ENCODE measurements around the gene PDYN. TPM values are rescaled to one million over a fixed set of nuclear protein-coding genes. Genes with fewer than 3 reads are reported as not detected.

Gene PDYN
- total RNA-seq, 4 donors from 2014 or later: not detected

DNA sequence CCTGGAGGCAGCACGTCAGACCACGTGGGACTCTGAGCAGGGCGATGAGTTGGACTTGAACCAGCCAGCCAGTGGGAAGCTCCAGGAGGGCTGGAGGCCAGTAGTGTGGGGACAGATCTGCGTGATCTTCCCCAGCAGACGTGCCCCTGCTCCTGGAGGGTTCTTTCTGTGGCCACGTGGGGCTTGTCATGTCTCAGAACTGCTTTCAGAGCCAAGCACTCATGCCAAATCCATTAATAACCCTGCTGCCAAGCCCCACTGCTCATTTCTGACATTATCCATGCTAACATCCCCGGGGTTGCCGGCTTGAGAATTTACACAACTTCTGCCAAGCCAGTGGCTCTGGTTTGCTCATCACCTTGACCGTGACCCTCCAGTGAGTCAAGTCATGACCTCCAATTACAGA is 60.4 kb downstream of the PDYN start:
- H3K4me1 ChIP-seq: peaks cover 0 to 18% (median 0%) of the 10 kb centered on the region in 4 donors
- H3K27me3 ChIP-seq: no peaks in the 10 kb centered on the region
- TF ChIP-seq, protein P1, sequence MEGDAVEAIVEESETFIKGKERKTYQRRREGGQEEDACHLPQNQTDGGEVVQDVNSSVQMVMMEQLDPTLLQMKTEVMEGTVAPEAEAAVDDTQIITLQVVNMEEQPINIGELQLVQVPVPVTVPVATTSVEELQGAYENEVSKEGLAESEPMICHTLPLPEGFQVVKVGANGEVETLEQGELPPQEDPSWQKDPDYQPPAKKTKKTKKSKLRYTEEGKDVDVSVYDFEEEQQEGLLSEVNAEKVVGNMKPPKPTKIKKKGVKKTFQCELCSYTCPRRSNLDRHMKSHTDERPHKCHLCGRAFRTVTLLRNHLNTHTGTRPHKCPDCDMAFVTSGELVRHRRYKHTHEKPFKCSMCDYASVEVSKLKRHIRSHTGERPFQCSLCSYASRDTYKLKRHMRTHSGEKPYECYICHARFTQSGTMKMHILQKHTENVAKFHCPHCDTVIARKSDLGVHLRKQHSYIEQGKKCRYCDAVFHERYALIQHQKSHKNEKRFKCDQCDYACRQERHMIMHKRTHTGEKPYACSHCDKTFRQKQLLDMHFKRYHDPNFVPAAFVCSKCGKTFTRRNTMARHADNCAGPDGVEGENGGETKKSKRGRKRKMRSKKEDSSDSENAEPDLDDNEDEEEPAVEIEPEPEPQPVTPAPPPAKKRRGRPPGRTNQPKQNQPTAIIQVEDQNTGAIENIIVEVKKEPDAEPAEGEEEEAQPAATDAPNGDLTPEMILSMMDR (IDR thresholded peaks at IDR 0.05): no peak
- no peak for TF ChIP-seq POLR2A (IDR thresholded peaks at IDR 0.05)
- H3K27ac ChIP-seq: no peak overlapping the region
- no peak overlapping the region for H3K4me3 ChIP-seq
- peaks cover 0 to 14% (median 0%) of the 10 kb centered on the region in 3 donors for H3K36me3 ChIP-seq
- DNase-seq: no peak
- no peaks in the 10 kb centered on the region for H3K9me3 ChIP-seq

GRCh38 chr20:1932971-1933370 is 60.9 kb downstream of the PDYN start:
- Histone ChIP-seq H3K9me3 (no peaks in the 10 kb centered on the region), H3K36me3 (peaks cover 0 to 16% (median 0%) of the 10 kb centered on the region in 3 donors), H3K4me3 (no peak overlapping the region), H3K27ac (no peak overlapping the region), H3K27me3 (no peaks in the 10 kb centered on the region), H3K4me1 (peaks cover 0 to 18% (median 0%) of the 10 kb centered on the region in 4 donors)
- TF ChIP-seq, protein P1 (IDR thresholded peaks at IDR 0.05): no peak
- no peak for TF ChIP-seq POLR2A (IDR thresholded peaks at IDR 0.05)
- no peak for DNase-seq

DNA sequence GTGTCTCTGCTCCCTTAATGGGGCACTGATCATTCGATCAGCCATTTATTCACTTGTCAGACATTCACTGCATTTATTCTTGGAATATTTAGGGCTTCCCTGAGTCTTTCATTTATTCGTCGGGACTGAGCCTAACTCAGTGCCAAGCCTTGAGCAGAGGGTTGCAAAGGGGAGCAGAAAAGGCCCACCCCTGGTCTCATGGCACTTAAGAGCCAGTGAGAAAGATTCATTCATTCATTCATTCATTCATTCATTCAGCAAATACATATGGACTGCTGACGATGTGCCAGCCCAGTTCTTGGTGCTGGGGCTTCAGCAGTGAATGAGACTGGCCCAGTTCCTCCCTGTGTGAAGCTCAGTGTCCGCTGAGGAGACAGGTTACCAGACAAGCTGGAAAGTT is 62.0 kb downstream of the PDYN start:
- TF ChIP-seq POLR2A (IDR thresholded peaks at IDR 0.05): no peak
- TF ChIP-seq, protein P1 (IDR thresholded peaks at IDR 0.05): no peak
- Histone ChIP-seq H3K9me3 (no peaks in the 10 kb centered on the region), H3K36me3 (peaks cover 0 to 11% (median 0%) of the 10 kb centered on the region in 3 donors), H3K27me3 (no peaks in the 10 kb centered on the region), H3K4me1 (peaks cover 0 to 18% (median 0%) of the 10 kb centered on the region in 4 donors), H3K27ac (no peak overlapping the region), H3K4me3 (no peak overlapping the region)
- DNase-seq: no peak

GRCh38 chr20:1930165-1930564 is 63.7 kb downstream of the PDYN start:
- Histone ChIP-seq H3K4me3 (no peak overlapping the region), H3K27ac (no peak overlapping the region), H3K36me3 (peaks cover 0 to 8% (median 0%) of the 10 kb centered on the region in 3 donors), H3K9me3 (no peaks in the 10 kb centered on the region), H3K4me1 (peaks cover 0 to 4% (median 0%) of the 10 kb centered on the region in 4 donors), H3K27me3 (no peaks in the 10 kb centered on the region)
- no peak for DNase-seq
- TF ChIP-seq, protein P1 (IDR thresholded peaks at IDR 0.05): no peak
- TF ChIP-seq POLR2A (IDR thresholded peaks at IDR 0.05): no peak

GRCh38 chr20:1929460-1929859 is 64.4 kb downstream of the PDYN start:
- no peaks in the 10 kb centered on the region for H3K4me1 ChIP-seq
- no peak for TF ChIP-seq POLR2A (IDR thresholded peaks at IDR 0.05)
- TF ChIP-seq, protein P1 (IDR thresholded peaks at IDR 0.05): no peak
- H3K27me3 ChIP-seq: no peaks in the 10 kb centered on the region
- no peak overlapping the region for H3K4me3 ChIP-seq
- DNase-seq: no peak
- H3K27ac ChIP-seq: no peak overlapping the region
- H3K36me3 ChIP-seq: peaks cover 0 to 8% (median 0%) of the 10 kb centered on the region in 3 donors
- no peaks in the 10 kb centered on the region for H3K9me3 ChIP-seq

DNA sequence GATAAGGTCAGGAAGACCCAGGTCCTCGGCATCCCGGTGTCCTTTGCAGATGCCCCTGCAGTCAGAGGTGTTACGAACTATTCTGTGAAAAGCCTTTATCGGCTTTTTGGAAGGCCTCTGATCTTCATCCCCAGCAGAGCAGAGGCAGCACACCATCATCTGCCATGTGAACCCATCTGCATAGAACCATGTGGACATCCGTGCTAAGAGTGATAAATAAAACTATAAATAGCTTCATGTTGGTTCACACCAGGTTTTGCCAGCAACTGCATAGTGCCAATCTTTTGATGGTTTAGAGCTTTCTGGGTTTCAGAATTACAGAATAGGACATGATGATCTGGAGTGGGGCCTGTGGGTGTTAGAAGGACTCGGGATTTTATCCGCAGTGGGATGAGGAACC is 65.1 kb downstream of the PDYN start:
- Histone ChIP-seq H3K9me3 (no peaks in the 10 kb centered on the region), H3K4me1 (no peaks in the 10 kb centered on the region), H3K4me3 (no peak overlapping the region), H3K27me3 (no peaks in the 10 kb centered on the region), H3K36me3 (peaks cover 0 to 8% (median 0%) of the 10 kb centered on the region in 3 donors), H3K27ac (no peak overlapping the region)
- no peak for TF ChIP-seq POLR2A (IDR thresholded peaks at IDR 0.05)
- TF ChIP-seq, protein P1 (IDR thresholded peaks at IDR 0.05): no peak
- DNase-seq: no peak
